Measurements from ENCODE around the gene FARSA.
A peak's percentile ranks its signal among the peaks of the same experiment; 100 is the strongest.
"Not testable (repeated sequence)": the region's sequence is repeated elsewhere in the genome, so short reads cannot be mapped to it uniquely, and the experiment has no call there.

FARSA gene

DNA sequence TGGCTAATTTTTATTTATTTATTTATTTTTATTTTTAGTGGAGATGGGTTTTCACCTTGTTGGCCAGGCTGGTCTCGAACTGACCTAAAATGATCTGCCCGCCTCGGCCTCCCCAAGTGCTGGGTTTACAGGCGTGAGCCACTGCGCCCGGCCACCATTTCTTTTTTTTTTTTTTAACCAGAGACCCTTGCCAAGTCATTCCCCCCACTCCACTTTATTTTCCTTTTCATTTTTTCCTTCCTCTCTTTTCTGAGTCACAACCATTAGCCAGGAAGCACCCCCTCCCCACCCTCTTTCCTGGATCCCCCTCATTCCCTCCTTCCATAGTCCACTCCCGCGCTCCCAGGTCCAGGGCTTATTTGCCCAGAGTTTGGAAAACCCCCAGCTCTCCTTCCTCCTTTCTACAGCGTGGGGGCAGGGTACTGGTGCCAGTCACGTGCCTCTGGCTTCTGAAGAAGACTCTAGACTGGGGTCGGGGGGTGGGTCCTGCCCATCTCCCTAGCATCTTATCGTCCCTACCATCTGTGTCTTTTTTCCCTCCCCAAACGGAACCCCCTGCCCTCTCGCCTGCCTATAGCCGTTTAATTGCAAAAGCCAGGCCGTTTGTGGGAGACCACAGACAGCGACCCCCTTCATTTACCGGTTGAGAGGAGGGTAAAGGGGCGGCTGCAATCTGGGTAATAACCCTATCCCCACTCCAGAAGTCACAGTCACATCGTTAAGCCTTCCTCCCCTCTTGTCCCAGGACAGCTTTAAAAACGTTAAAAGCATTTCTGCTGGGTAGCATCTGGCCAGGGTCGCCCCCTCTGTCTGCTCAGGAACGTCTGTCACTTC, 3.8 kb upstream of the FARSA start:
- no peak for DNase-seq

DNA sequence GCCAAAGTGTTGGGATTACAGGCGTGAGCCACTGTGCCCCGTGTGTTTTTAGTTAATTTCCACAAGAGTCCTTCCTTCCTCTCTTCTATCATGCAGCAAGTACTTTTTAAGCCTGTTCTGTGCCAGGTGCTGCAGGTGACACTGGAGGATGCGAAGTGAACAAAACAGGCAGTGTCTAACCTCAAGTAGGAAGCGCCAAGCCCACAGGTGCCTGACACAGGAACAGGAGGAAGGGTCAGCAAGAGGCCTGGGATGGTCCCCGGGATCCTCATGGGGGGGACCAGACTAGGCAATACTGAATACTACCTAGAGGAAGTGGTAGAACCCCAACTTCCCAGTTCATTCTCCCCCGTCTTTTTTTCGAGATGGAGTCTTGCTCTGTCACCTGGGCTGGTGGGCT, 3.1 kb upstream of the FARSA start:
- DNase-seq: no peak

DNA sequence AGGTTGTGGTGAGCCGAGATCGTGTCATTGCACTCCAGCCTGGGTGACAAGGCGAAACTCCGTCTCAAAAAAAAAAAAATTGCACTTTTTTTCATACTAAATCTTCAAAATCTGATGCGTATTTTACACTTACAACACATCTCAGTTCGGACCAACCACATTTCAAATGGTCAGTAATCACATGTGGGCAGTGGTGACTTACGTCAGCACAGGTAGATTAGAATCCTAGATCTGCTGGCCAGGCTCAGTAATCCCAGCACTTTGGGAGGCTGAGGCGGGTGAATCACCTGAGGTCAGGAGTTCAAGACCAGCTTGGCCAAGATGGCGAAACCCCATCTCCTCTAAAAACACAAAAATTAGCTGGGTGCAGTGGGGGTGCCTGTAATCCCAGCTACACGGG, 1.6 kb upstream of the FARSA start:
- no peak for DNase-seq

DNA sequence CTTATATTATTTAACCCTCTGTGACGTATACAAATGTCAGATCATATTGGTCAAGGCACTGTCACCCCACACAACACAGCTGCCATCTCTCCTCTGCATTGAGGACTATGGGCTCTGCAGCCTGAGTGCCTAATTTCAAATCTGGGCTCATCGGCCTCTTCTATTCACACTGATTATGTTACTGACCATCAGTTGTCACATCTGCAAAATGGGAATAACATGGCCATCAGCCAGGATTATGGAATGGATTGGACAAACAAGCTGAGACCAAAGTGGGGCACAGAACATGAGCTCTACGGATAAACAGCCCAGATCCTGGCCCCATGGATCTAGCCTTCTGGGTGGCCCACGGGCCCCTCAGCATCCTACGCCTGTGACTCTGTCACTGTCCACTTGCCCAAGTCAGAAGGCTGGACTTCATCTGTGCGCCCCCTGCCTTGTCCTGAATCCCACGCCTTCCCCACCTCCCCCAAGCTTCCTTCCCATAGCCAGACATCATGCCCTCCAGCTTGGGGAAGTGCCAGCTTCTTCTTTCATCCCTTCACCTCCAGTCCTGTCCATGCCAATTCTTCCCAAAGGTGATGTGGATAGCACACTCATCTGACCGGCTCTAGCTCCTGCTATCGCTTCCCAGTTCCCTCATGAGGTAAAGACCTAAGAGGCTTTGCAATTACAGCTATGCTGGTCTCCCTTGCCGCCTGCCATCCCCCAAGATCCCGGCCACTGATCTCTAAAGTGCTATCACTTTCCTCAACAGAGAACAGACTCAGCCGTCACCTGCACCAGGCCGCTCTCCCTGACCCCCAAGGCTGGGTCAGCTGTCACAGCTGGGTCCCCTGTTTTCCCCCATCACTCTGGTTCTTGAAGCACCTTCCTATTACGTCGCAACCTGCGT, 872 bp downstream of the FARSA start:
- no peak for DNase-seq

DNA sequence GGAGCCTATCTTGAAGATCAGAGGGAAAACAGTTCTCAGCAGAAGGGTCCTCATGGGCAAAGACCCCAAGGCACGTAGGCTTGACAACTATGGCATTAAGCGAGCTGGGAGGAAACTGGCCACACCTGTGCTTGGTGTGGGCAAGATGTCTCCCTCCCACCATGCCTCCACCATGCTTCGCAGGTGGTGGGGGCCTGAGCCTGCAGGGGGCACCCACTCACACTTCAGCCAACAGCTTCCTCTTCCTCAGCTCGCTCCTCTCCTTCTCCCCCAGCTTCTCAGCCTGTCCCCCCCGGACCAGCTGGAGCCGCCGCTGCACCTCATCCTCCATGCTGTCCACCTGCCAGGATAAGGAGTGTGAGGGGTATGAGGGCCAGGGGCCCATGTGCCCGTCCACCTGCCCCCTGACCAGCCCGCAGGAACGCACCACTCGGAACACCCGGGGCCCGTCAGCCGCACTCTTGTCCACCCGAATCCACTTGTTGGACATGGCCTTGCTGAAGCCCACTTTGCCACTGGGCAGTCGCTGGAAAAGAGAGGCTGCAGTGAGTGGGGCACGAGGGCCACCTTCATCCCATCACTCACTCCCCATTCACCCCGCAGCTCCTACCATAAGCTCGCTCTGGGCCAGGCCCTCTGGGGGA, 3.4 kb downstream of the FARSA start:
- DNase-seq: no peak

DNA sequence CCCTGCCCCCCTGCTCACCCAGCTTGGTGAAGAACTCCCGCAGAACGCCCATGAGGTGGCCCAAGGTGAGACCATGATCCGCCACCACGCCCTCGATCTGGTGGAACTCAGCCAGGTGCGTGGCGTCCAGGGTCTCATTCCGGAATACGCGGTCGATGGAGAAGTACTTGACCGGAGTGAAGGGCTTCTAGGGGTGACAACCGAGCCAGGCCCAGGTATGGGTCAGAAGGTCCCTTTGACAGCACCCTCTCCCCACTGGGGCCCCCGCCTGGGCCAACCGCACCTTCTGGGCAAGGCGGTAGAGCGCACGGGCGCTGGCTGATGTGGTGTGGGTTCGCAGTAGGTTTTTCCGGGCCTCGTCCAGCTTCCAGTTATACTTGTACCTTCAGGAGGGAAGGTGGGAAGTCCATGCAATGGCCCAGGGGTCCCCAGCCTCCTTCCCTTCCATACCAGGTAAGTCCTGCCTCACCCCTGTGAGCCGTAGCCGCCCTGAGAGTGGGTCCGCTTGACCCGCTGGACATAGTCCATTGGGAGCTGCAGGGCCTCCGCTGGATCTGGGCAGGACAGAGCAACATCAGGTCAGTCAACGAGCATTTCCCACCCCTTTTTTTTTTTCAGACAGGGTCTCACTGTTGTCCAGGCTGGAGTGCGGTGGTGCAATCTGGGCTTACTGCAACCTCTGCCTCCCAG, 8.7 kb downstream of the FARSA start:
- no peak for DNase-seq

DNA sequence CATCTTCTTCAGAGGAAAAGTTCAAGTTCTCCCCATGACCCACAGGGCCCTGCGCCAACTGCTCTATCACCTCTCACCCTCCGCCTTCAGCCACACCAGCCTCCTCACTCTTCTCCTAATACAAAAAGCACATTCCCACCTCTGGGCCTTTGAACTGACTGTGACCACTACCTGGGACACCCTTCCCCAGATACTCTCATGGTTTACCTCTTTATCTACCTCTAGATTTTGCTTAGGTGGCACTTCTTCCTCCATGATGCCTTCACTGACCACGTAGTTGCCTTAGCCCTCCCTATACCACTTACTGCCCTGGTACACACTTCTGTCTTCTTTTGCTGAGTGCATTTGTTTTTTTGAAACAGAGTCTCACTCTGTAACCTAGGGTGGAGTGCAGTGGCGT, 10.6 kb downstream of the FARSA start:
- DNase-seq: no peak

DNA sequence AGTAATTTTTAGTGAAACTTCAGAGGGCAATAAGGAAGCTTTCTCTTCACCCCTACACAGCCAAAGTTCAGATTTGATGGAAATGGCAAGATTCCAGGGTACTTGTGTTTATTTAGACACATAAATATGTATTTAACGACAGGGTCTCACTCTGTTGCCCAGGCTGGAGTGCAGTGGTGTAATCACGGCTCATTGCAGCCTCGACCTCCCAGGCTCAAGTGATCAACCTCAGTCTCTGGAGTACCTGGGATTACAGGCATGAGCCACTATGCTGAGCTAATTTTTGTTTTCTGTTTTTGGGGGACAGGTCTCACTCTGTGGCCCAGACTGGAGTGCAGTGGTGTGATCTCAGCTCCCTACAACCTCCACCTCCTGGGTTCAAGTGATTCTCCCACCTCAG, 12.5 kb downstream of the FARSA start:
- DNase-seq: no peak

DNA sequence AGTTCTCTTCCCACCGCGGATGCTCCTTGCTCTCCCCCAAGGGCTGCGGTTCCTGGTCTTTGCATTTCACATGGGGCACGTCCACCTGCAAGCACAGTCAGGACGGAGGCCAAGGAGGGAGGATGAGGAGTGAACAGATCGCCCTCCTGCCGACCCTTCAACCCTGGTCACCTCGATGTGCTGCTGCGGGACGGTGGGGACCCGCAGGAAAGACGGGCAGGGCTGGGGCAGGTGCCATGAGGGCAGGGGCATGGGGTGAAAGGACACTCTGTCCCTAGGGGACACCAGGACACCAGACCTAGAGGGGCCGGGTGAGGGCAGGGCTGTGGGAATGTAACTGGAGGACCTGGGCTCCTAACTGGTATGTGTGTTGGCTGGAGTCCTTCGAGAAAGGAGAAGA, 15.3 kb downstream of the FARSA start:
- no peak for DNase-seq

DNA sequence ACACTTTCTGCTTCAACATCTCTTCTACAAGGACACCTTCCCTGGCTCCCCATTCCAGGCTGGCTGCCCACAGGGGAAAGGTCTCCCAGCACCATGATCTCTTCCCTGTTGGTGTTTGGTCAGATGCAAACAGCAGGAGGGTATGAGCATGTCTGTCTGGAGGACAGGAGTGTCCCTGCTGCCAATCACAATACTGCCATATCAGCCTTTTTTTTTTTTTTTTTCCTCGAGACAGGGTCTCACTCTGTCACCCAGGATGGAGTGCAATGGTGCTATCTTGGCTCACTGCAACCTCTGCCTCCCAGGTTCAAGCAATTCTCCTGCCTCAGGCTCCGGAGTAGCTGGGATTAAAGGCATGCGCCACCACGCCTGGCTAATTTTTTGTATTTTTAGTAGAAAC, 17.7 kb downstream of the FARSA start:
- DNase-seq: not testable (repeated sequence)

DNA sequence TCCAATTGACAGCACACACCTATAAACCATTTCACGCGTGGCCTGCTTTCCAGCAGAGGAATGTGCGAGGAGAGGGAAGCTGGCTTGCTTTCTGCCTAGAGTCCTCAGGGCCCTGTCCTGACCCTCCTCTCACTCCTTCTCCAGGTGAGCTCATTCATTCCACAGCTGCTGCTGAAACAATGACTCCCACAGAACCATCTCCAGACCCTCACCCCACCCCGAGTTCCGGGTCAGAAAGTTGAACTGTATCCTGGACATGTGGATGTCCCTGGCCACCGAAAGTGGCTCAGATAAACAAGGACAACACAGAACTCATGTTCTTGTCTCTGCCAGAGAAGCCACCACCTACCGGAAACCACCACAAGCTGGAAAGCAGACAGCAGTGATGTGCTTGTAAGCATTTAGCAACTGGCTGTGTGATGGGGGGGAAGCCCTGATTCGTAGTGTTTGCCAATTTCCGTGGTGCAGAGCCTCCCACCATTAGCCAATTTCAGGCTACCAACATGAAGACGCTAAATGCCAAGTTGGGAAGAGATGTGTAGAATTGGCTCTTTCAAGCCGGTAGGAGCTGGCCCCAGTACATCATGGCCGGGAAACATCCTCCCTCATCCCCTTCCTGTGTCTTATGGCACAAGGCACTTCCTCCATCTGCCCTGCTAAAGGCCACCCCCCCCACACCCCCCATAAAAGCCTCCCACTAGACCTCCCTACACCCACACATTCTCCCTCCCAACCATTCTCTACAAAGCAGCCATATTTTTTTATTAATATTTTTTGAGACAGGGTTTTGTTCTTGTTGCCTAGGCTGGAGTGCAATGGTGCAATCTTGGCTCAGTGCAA, 19.4 kb downstream of the FARSA start:
- DNase-seq: no peak

DNA sequence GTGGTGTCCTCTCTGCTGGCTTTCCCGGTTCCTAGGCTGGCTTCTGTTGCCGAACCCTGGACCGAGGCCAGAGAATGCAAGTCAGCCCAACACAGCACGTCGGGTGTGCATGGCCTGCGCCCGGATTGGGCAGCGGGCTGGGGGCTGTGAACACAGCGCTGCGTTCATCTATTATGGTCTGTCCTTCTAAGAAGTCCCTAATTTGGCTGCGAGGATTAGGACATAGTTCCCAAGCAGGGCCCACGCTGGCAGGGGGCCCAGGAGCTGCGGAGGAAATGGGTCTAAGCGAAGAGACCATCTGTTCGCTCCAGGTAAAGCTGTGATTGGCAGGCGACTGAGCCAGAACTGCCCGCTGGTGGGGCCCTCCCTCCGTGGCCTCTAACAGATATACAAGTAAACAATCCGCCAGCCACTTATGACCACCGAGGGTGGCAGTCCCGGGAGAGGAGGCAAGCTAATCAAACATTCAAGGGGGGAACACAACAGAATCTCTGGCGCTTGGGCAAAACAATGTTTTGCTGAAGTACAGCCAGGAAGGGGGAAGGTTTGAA, 20.4 kb downstream of the FARSA start:
- DNase-seq: no peak

DNA sequence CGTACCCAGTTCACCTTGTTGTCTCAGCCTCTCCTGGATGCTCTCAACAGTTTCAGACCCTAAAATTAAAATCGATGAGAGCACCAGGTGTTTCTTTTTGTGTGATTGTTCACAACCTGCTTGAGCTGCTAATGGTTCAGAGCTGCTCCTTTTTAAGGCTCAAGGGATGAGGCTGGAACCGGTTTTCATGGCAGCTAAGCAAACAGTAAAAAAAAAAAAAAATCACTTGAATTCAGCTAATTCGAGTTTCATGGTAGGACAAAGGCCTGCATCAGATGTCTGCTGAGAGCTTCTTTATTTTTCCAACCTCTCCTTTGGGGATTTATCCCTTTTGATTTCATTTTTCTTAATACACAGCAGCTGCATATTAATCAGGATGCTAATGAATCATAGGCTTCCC, 20.9 kb downstream of the FARSA start:
- DNase-seq: no peak

DNA sequence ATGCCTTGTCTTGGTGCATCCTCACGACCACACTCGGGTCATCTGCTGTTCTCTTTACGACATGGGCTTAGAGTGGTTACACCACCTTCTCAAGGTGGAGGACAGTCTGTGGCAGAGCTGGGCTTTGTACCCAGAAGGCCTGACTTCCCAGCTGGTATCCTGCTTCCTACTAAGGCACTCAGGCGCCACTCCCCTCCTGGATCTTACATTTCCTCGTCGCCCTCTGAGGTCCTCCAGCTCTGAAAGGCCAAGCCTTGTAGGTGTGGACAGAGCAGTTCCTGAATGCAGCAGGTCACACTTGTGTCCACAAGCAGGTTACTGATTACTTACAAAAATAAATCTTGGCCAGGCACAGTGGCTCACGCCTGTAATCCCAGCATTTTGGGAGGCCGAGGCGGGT, 26.3 kb downstream of the FARSA start:
- DNase-seq: no peak

DNA sequence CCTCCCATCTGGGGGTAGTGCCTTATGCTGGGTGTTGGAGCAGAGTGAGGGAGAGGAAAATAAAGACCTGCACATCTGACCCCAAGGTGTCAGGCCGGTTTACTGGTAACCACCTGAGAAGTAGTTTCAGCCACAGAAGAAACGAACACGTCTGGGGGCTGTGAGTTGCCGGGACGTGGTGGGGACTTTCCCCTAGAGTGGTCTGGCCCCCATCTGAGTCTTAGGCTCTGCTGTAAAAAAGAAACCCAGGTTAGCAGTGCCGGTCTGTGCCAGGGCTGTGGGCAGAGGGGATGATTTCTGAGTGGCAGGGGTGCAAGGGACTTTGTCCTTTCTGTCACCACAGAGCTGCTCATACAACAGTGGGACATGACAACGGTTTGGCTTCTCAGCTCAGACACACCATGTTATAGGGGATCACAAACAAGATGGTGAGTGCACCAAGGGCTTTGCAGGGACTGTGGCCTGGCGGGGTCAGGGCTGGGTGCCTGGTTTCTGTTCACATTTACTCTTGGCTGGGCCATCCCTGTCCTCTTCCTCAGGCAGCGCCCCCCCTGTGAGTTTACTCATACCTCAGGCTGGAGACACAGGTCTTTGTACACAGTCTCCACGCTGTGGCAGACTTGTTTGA, 33.5 kb downstream of the FARSA start:
- no peak for DNase-seq

DNA sequence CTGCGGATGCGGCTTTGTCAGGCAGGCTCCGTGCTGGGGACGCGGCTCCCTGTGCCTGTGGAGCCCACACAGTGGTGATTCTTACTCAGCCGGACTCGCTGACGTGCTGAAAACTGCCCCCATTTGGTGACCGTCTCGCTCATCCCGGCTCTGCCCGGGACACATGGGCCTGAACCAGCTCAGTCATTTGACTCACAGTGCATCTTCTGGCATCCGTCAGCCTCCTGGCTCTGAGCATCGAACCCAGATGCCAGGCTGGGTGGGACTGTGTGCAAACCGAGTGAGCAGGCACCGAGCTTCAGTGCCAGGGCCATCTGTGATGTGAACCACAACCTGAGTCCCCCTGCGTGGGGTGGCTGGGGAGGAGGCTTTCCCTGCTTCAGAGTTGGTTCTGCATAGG, 37.1 kb downstream of the FARSA start:
- DNase-seq: no peak

DNA sequence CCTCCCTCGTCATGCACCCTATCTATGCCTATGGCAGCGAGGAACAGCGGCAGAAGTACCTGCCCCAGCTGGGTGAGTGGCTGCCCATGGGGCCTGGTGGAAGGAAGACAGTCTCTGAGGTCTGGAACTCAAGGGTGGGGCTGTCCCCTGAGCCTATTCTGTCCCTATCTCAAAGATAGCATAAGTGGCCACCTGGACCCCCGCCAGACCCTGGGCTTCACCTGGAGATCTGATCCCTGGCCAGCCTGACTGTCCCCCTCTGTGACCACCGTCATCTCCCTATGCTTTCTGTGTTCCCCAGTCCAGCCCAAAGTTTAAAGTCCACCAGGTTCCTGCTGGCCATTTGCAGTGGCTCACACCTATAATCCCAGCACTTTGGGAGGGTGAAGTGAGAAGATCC, 39.9 kb downstream of the FARSA start:
- DNase-seq: no peak

DNA sequence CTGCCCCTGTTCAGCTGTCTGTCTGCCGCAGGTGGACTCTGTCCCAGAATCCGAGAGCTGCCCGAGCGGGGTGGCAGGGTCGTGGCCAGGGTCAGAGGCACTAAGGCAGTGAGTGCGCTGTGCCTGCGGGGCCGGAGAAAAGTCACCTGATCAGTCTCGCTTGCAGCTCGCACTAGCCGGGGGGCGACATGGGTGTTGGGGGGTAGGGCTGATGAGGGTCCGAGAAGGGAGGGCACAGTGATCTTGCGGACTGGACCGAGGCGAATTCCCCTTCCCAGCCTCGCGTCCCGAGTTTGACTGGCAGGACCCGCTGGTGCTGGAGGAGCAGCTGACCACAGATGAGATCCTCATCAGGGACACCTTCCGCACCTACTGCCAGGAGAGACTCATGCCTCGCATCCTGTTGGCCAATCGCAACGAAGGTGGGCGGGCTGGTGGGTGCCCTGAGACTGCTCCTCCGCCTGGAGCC, 41.9 kb downstream of the FARSA start:
- DNase-seq: no peak

DNA sequence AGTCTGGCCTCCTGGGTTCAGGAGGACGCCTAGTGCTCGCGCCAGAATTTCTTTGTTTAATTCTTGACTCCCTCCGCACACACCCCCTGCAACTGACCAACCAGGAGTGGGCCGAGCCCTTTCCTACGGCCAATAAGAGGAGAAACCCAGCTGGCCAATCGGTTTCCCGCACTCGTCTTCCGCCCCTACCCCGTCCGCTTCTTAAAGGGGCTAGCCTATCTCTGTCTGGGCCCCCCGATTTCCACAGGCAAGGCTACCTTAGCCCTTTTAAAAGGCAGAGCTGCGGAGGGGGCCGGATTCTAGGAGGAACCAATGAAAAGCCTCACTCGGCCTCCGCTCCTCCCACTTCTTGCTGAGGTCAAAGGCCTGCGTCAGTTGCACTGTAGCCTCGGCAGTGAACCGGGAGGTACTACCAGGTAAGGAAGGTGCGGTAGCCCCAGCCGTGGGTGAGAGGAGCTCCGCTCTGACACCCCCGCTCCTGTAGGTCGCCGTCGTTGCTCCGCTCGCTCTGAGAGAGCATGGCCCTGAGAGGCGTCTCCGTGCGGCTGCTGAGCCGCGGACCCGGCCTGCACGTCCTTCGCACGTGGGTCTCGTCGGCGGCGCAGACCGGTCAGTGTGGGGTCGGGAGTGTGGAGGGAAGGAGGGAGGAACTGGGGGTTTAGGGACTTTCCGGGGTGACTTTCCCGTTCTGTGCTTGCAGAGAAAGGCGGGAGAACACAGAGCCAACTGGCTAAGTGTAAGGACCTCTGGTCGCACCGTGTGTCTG, 42.5 kb downstream of the FARSA start, which contains the start of gene GCDH:
Gene GCDH, plus strand, starts transcription at position 374 of the 766 bp plus-strand sequence. Its CDS starts 145 bp downstream, at position 519.
- peak; percentile 94 for DNase-seq

DNA sequence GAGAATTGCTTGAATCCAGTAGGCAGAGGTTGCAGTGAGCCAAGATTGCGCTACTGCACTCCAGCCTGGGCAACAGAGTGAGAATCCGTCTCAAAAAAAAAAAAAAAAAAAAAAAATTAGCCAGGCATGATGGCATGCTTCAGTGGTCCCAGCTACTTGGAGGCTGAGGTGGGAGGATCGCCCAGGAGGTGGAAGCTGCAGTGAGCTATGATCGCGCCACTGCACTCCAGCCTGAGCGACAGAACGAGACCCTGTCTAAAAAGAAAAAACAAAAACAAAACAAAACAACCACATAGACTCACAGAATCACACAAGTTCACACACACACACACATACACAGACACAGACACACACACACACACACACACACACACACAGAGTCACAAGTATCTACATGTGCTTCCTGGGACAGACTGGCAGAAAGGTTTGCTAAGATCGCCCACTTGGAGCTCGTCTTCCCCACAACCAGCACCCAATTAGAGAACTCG, 43.2 kb downstream of the FARSA start:
- DNase-seq: not testable (repeated sequence)

Data from 8988T (cell line).